SU-DHL-6 (cell line): ENCODE measurements around the gene TBC1D16.

Experiments
- H2AFZ ChIP-seq: fragments of 200-600 bp; sonication (generic); 2 replicates; pipeline ENCODE4 v1.6.1; 2014; ENCODE audit warnings: low read depth, mild to moderate bottlenecking, moderate library complexity, mixed read lengths, antibody characterized with exemption, low read length; ENCODE audit not compliant: severe bottlenecking
- H3F3A ChIP-seq: fragments of 200-600 bp; shearing (Covaris generic); 2 replicates; pipeline ENCODE4 v1.6.0; 2016; ENCODE audit warnings: antibody characterized with exemption, mild to moderate bottlenecking; ENCODE audit not compliant: insufficient read depth
- H3K27ac ChIP-seq: fragments of 200-600 bp; sonication (generic); 2 replicates; pipeline ENCODE4 v1.5.1; 2016; ENCODE audit warnings: low read depth, mild to moderate bottlenecking, low read length, moderate library complexity, mixed read lengths
- H3K27me3 ChIP-seq: fragments of 200-600 bp; sonication (generic), shearing (Covaris generic); 2 replicates; pipeline ENCODE4 v1.6.0; 2014; ENCODE audit warnings: mild to moderate bottlenecking, low read length
- H3K36me3 ChIP-seq: fragments of 200-600 bp; sonication (generic); 2 replicates; pipeline ENCODE4 v1.6.1; 2014; ENCODE audit warnings: mild to moderate bottlenecking, low read length, mixed read lengths
- H3K4me2 ChIP-seq: fragments of 300-600, 200-600 bp; shearing (Covaris generic), sonication (generic); 2 replicates; pipeline ENCODE4 v1.6.0; 2014; ENCODE audit warnings: low read length, low read depth, mild to moderate bottlenecking; ENCODE audit not compliant: poor library complexity, severe bottlenecking
- H3K4me3 ChIP-seq: fragments of 200-600 bp; sonication (generic); 2 replicates; pipeline ENCODE4 v1.5.1; 2014; ENCODE audit warnings: antibody characterized with exemption, low read length, mild to moderate bottlenecking, mixed read lengths; ENCODE audit not compliant: insufficient read depth, poor library complexity, severe bottlenecking
- H3K79me2 ChIP-seq: fragments of 200-600 bp; sonication (generic); 2 replicates; pipeline ENCODE4 v1.6.1; 2014; ENCODE audit warnings: mild to moderate bottlenecking, low read length, moderate library complexity; ENCODE audit not compliant: insufficient read depth
- H3K9ac ChIP-seq: fragments of 200-600 bp; sonication (generic); 2 replicates; pipeline ENCODE4 v1.7.0; 2014; ENCODE audit warnings: mild to moderate bottlenecking, low read length
- H3K9me2 ChIP-seq: fragments of 200-600 bp; sonication (generic); replicated peaks from 2 replicates; pipeline ENCODE4 v1.6.1; 2014; ENCODE audit warnings: low read length; ENCODE audit not compliant: insufficient read depth
- H3K9me3 ChIP-seq: fragments of 200-600 bp; sonication (generic); 2 replicates; pipeline ENCODE4 v1.6.1; 2014; ENCODE audit warnings: low read length, mixed read lengths; ENCODE audit not compliant: insufficient read depth
- H4K20me1 ChIP-seq: fragments of 200-600 bp; sonication (generic); 2 replicates; pipeline ENCODE4 v1.6.1; 2014; ENCODE audit warnings: low read depth, mild to moderate bottlenecking, antibody characterized with exemption, low read length, moderate library complexity, mixed read lengths
- CTCF ChIP-seq: fragments of 200-600 bp; sonication (generic); IDR thresholded peaks from one replicate; pipeline ENCODE4 v1.5.1; 2017; ENCODE audit warnings: antibody characterized with exemption, mild to moderate bottlenecking, low read length, moderate library complexity; ENCODE audit not compliant: insufficient read depth, poor library complexity, severe bottlenecking
- EZH2phosphoT487 ChIP-seq: fragments of 200-600 bp; sonication (generic), shearing (Covaris generic); conservative IDR thresholded peaks from 2 replicates; pipeline ENCODE4 v1.6.1; 2018; ENCODE audit warnings: mild to moderate bottlenecking, antibody characterized with exemption, low read length, moderate library complexity, mixed read lengths

Gene TBC1D16

GRCh38 chr17:79940459-79941087 is 95.1 kb downstream of the TBC1D16 start:
- Histone ChIP-seq H3K27me3 (no peaks in the 10 kb centered on the region), H2AFZ (no peak overlapping the region), H3F3A (no peaks in the 10 kb centered on the region), H4K20me1 (no peaks in the 10 kb centered on the region), H3K9ac (no peak overlapping the region), H3K9me3 (no peaks in the 10 kb centered on the region), H3K4me3 (no peak overlapping the region), H3K36me3 (no peaks in the 10 kb centered on the region), H3K27ac (no peak overlapping the region), H3K79me2 (no peaks in the 10 kb centered on the region), H3K9me2 (no peaks in the 10 kb centered on the region), H3K4me2 (no peak overlapping the region)
- TF ChIP-seq CTCF: no peak
- TF ChIP-seq EZH2phosphoT487: no peak

GRCh38 chr17:79939755-79940458 is 95.8 kb downstream of the TBC1D16 start:
- TF ChIP-seq EZH2phosphoT487 (no peak), CTCF (no peak)
- Histone ChIP-seq H3K9me2 (no peaks in the 10 kb centered on the region), H3K27ac (no peak overlapping the region), H3K36me3 (no peaks in the 10 kb centered on the region), H3K27me3 (no peaks in the 10 kb centered on the region), H3F3A (no peaks in the 10 kb centered on the region), H3K9ac (no peak overlapping the region), H2AFZ (no peak overlapping the region), H3K9me3 (no peaks in the 10 kb centered on the region), H3K4me3 (no peak overlapping the region), H4K20me1 (no peaks in the 10 kb centered on the region), H3K79me2 (no peaks in the 10 kb centered on the region), H3K4me2 (no peak overlapping the region)

- H3K4me3 ChIP-seq: no peak overlapping the region
- H3K9ac ChIP-seq: no peak overlapping the region
- no peak overlapping the region for H3K4me2 ChIP-seq
- no peaks in the 10 kb centered on the region for H4K20me1 ChIP-seq
- H3K9me2 ChIP-seq: no peaks in the 10 kb centered on the region
- no peaks in the 10 kb centered on the region for H3K9me3 ChIP-seq
- H3K36me3 ChIP-seq: no peaks in the 10 kb centered on the region
- H3K27me3 ChIP-seq: no peaks in the 10 kb centered on the region
- TF ChIP-seq EZH2phosphoT487 (no peak), CTCF (no peak)
- no peaks in the 10 kb centered on the region for H3K79me2 ChIP-seq
- no peak overlapping the region for H3K27ac ChIP-seq
- no peaks in the 10 kb centered on the region for H3F3A ChIP-seq
- H2AFZ ChIP-seq: no peak overlapping the region
These were observed 96.6 kb downstream of the TBC1D16 start for GRCh38 chr17:79939094-79939435.
